IMR-90 (cell line): ENCODE data around the gene RNF40. TPM values are rescaled to one million over a fixed set of nuclear protein-coding genes. Genes with fewer than 3 reads are reported as not detected.

Experiments
- ATAC-seq: fragments of 200-7000 bp; cut with Tn5 transposase; 2 replicates; pipeline ENCODE4 v1.9.1; 2020; ENCODE audit warnings: low read depth, mild to moderate bottlenecking, moderate library complexity
- BruUV-seq: library from RNA; stranded (reverse); fragments of 400-500 nt; replicated peaks from 2 replicates; lab custom pipeline; 2021; lab: Mats Ljungman, UMichigan
- CTCF ChIA-PET: fragments of 300-600 bp; formaldehyde crosslinking; extraction: SDS; loops from one replicate; lab custom pipeline; 2021; ENCODE audit warnings: antibody characterized with exemption; lab: Yijun Ruan, JAX
- POLR2A ChIA-PET: fragments of 300-600 bp; sonication (Branson Sonifier 250); formaldehyde crosslinking; loops from one replicate; lab custom pipeline; 2022; ENCODE audit warnings: antibody characterized with exemption; ENCODE audit not compliant: unreplicated experiment; lab: Charles Lee
- DNase-seq: peaks from one replicate; pipeline ENCODE4 v3.0.0; 2013
- H2AFZ ChIP-seq: replicated peaks from 2 replicates; pipeline ENCODE3; 2013; ENCODE audit warnings: low read length, mild to moderate bottlenecking; ENCODE audit not compliant: poor library complexity
- H2AK5ac ChIP-seq: 2 replicates; pipeline ENCODE4 v1.6.1; 2013; ENCODE audit warnings: low read depth, low read length, inconsistent platforms
- H2AK9ac ChIP-seq: replicated peaks from 2 replicates; pipeline ENCODE3; 2013; ENCODE audit warnings: mild to moderate bottlenecking, low read depth, low read length, moderate library complexity; ENCODE audit not compliant: poor library complexity
- H2BK120ac ChIP-seq: 2 replicates; pipeline ENCODE4 v1.6.1; 2013; ENCODE audit warnings: low read depth, low read length, inconsistent platforms
- H2BK15ac ChIP-seq: 3 replicates; pipeline ENCODE4 v1.6.1; 2013; ENCODE audit warnings: low read depth, low read length, inconsistent platforms
- H2BK20ac ChIP-seq: 2 replicates; pipeline ENCODE4 v1.6.1; 2013; ENCODE audit warnings: low read depth, mild to moderate bottlenecking, inconsistent platforms, low read length, moderate library complexity
- H2BK5ac ChIP-seq: 2 replicates; pipeline ENCODE4 v1.6.1; 2013; ENCODE audit warnings: mild to moderate bottlenecking, low read depth, low read length, inconsistent platforms; ENCODE audit not compliant: poor library complexity, severe bottlenecking
- H3K14ac ChIP-seq: replicated peaks from 2 replicates; pipeline ENCODE4 v1.6.1; 2013; ENCODE audit warnings: low read depth, low read length, inconsistent platforms
- H3K18ac ChIP-seq: 2 replicates; pipeline ENCODE4 v1.6.1; 2013; ENCODE audit warnings: low read depth, low read length, control low read depth
- H3K23ac ChIP-seq: 2 replicates; pipeline ENCODE4 v1.6.1; 2013; ENCODE audit warnings: low read depth, low read length, inconsistent platforms
- H3K27ac ChIP-seq: 2 replicates; pipeline ENCODE4 v1.5.1; 2013; ENCODE audit warnings: mild to moderate bottlenecking, control low read depth, low read length; ENCODE audit not compliant: insufficient read depth
- H3K27me3 ChIP-seq: 2 replicates; pipeline ENCODE4 v1.6.1; 2013; ENCODE audit warnings: low read length; ENCODE audit not compliant: control insufficient read depth, insufficient read depth
- H3K36me3 ChIP-seq: 2 replicates; pipeline ENCODE4 v1.6.1; 2013; ENCODE audit warnings: low read length, mixed read lengths; ENCODE audit not compliant: control insufficient read depth, insufficient read depth
- H3K4ac ChIP-seq: 2 replicates; pipeline ENCODE4 v1.6.1; 2013; ENCODE audit warnings: low read depth, low read length, inconsistent platforms
- H3K4me1 ChIP-seq: 2 replicates; pipeline ENCODE4 v1.6.1; 2013; ENCODE audit warnings: low read length, mixed read lengths; ENCODE audit not compliant: control insufficient read depth, insufficient read depth
- H3K4me2 ChIP-seq: 2 replicates; pipeline ENCODE4 v1.6.1; 2013; ENCODE audit warnings: low read depth, mild to moderate bottlenecking, control low read depth, low read length, moderate library complexity
- H3K4me3 ChIP-seq: 2 replicates; pipeline ENCODE4 v1.5.1; 2013; ENCODE audit warnings: low read depth, mild to moderate bottlenecking, control low read depth, low read length, moderate library complexity; ENCODE audit not compliant: insufficient read depth
- H3K56ac ChIP-seq: 2 replicates; pipeline ENCODE4 v1.6.1; 2013; ENCODE audit warnings: low read length, inconsistent platforms; ENCODE audit not compliant: insufficient read depth; ENCODE audit errors: extremely low read depth
- H3K79me1 ChIP-seq, 2 experiments: 2 replicates each; pipeline ENCODE4 v1.6.1; 2013; ENCODE audit warnings: low read length in 2 of 2, inconsistent platforms in 1 of 2, low read depth in 1 of 2
- H3K9ac ChIP-seq: 2 replicates; pipeline ENCODE4 v1.6.1; 2013; ENCODE audit warnings: low read depth, low read length, control low read depth
- H3K9me1 ChIP-seq: 2 replicates; pipeline ENCODE4 v1.6.1; 2013; ENCODE audit warnings: low read length, inconsistent platforms; ENCODE audit not compliant: insufficient read depth
- H3K9me3 ChIP-seq: 2 replicates; pipeline ENCODE4 v1.6.1; 2013; ENCODE audit warnings: low read length; ENCODE audit not compliant: control insufficient read depth, insufficient read depth
- H4K20me1 ChIP-seq: 2 replicates; pipeline ENCODE4 v1.6.1; 2013; ENCODE audit warnings: low read length, inconsistent platforms; ENCODE audit not compliant: insufficient read depth
- H4K5ac ChIP-seq: 2 replicates; pipeline ENCODE4 v1.6.1; 2013; ENCODE audit warnings: mild to moderate bottlenecking, low read depth, low read length, control low read depth
- H4K8ac ChIP-seq, 2 experiments: 2 replicates each; pipeline ENCODE4 v1.6.1; 2013; ENCODE audit warnings: low read depth in 2 of 2, low read length in 2 of 2, control low read depth in 1 of 2, inconsistent platforms in 1 of 2
- H4K91ac ChIP-seq: 2 replicates; pipeline ENCODE4 v1.6.1; 2013; ENCODE audit warnings: low read depth, low read length, inconsistent platforms; ENCODE audit not compliant: insufficient read depth
- BHLHE40 ChIP-seq: fragments of 150-350 bp; IDR thresholded peaks from 2 replicates; pipeline ENCODE4 v1.6.1; 2016; ENCODE audit warnings: mild to moderate bottlenecking, low read depth, low read length
- CEBPB ChIP-seq: IDR thresholded peaks from 2 replicates; pipeline ENCODE4 v1.6.1; 2012; ENCODE audit warnings: low read depth, low read length, improper control_type of control experiment
- CHD1 ChIP-seq: IDR thresholded peaks from 2 replicates; pipeline ENCODE4 v1.6.1; 2012; ENCODE audit warnings: low read depth, low read length, improper control_type of control experiment
- FOS ChIP-seq: fragments of 150-350 bp; IDR thresholded peaks from 2 replicates; pipeline ENCODE4 v1.6.1; 2016; ENCODE audit warnings: low read depth, low read length
- MAFK ChIP-seq: IDR thresholded peaks from 2 replicates; pipeline ENCODE4 v1.6.1; 2012; ENCODE audit warnings: low read depth, low read length, improper control_type of control experiment
- MAZ ChIP-seq: IDR thresholded peaks from 2 replicates; pipeline ENCODE4 v1.6.1; 2012; ENCODE audit warnings: low read depth, mild to moderate bottlenecking, low read length, improper control_type of control experiment, moderate library complexity, borderline replicate concordance
- MXI1 ChIP-seq: IDR thresholded peaks from 2 replicates; pipeline ENCODE4 v1.6.1; 2012; ENCODE audit warnings: low read depth, mild to moderate bottlenecking, low read length, moderate library complexity, borderline replicate concordance
- NFE2L2 ChIP-seq: fragments of 150-350 bp; IDR thresholded peaks from 2 replicates; pipeline ENCODE4 v1.6.1; 2016; ENCODE audit warnings: low read depth, mild to moderate bottlenecking, low read length
- POLR2A ChIP-seq: IDR thresholded peaks from 2 replicates; pipeline ENCODE4 v1.6.1; 2012; ENCODE audit warnings: mild to moderate bottlenecking, low read depth, low read length
- RAD21 ChIP-seq: IDR thresholded peaks from 2 replicates; pipeline ENCODE4 v1.6.1; 2012; ENCODE audit warnings: low read length, improper control_type of control experiment
- RCOR1 ChIP-seq: IDR thresholded peaks from 2 replicates; pipeline ENCODE4 v1.6.1; 2012; ENCODE audit warnings: mild to moderate bottlenecking, low read length, improper control_type of control experiment; ENCODE audit not compliant: insufficient replicate concordance
- RFX5 ChIP-seq: IDR thresholded peaks from 2 replicates; pipeline ENCODE4 v1.8.0; 2012; ENCODE audit warnings: low read depth, mild to moderate bottlenecking, low read length, moderate library complexity
- SMC3 ChIP-seq: fragments of 150-350 bp; IDR thresholded peaks from 2 replicates; pipeline ENCODE4 v1.6.1; 2016; ENCODE audit warnings: low read depth, mild to moderate bottlenecking, antibody characterized with exemption, low read length, moderate library complexity
- USF2 ChIP-seq: fragments of 150-350 bp; IDR thresholded peaks from 2 replicates; pipeline ENCODE4 v1.6.1; 2017; ENCODE audit warnings: mild to moderate bottlenecking, antibody characterized with exemption, low read length, low read depth
- WGBS, 2 experiments: methylation state at CpG; one replicate each; pipeline versions ENCODE4 v1.1.5 to v1.1.7; 2013; ENCODE audit warnings: missing lambda C conversion rate in 2 of 2; ENCODE audit not compliant: insufficient read length in 1 of 2; ENCODE audit errors: extremely low coverage in 2 of 2; 5-methylcytosine and 5-hydroxymethylcytosine counted together
- dilution Hi-C: fragments of 300-500 bp; cut with HindIII; formaldehyde crosslinking; loops from one replicate; pipeline ENCODE4 v1.14.3; 2018; ENCODE audit warnings: low sequenced_read_pairs; ENCODE audit not compliant: unreplicated experiment
- in situ Hi-C: fragments of 300-500 bp; cut with MboI; formaldehyde crosslinking; loops from 3 replicates; pipeline ENCODE4 v1.14.3; 2019; ENCODE audit warnings: low sequenced_read_pairs, inconsistent platforms, mixed read lengths
- intact Hi-C: fragments of 100-400 bp; cut with micrococcal nuclease; formaldehyde crosslinking; loops from 2 replicates; pipeline ENCODE4 v1.10.0; 2022
- polyA plus RNA-seq, 3 experiments: library from polyadenylated mRNA; depleted of rRNA; stranded (reverse); fragments of >200 nt; gene quantifications; 2 replicates each; pipeline ENCODE4 v1.2.3, GENCODE V29; 2012; ENCODE audit warnings: low replicate concordance in 1 of 3
- total RNA-seq: library from RNA; depleted of rRNA; stranded (reverse); fragments of >200 nt; gene quantifications from 2 replicates; pipeline ENCODE4 v1.2.3, GENCODE V29; 2012
- TF ChIP-seq, protein P1 (sequence below): conservative IDR thresholded peaks from 2 replicates; pipeline ENCODE4 v1.5.1; 2012; ENCODE audit warnings: mild to moderate bottlenecking, low read depth, low read length, improper control_type of control experiment
- TF ChIP-seq, protein P2 (sequence below): fragments of 150-350 bp; IDR thresholded peaks from 2 replicates; pipeline ENCODE4 v1.6.1; 2016; ENCODE audit warnings: low read depth, mild to moderate bottlenecking, low read length, moderate library complexity, borderline replicate concordance

RNF40 gene
- total and polyA plus RNA-seq, 2 of the 4 experiments (the other 2 are of a cell fraction) = 46.7 to 72.4 TPM

- Histone ChIP-seq H4K91ac (no peak overlapping the region), H2AK5ac (no peak overlapping the region), H3K79me1 (peaks cover 24 to 66% of the 10 kb centered on the region in 2 experiments), H3K9me1 (no peaks in the 10 kb centered on the region), H3K27ac (no peak overlapping the region), H4K8ac (no peak overlapping the region), H2BK15ac (no peak overlapping the region), H3K4ac (no peak overlapping the region), H2BK5ac (no peak overlapping the region), H4K5ac (no peak overlapping the region), H3K23ac (no peak overlapping the region), H2AK9ac (peak overlapping the region; percentile 19), H2BK120ac (no peak overlapping the region), H3K14ac (no peak overlapping the region), H3K4me2 (no peak overlapping the region), H3K4me3 (no peak overlapping the region), H3K56ac (no peak overlapping the region), H3K9me3 (no peaks in the 10 kb centered on the region), H3K18ac (no peak overlapping the region), H3K9ac (no peak overlapping the region), H3K27me3 (no peaks in the 10 kb centered on the region), H2BK20ac (no peak overlapping the region), H2AFZ (no peak overlapping the region), H3K4me1 (peaks cover 7% of the 10 kb centered on the region), H3K36me3 (peaks cover 70% of the 10 kb centered on the region), H4K20me1 (peaks cover 18% of the 10 kb centered on the region)
- ATAC-seq = no peak
- whole genome bisulfite sequencing, 2 experiments = 70% methylated on average over 2 of the region's 4 CpGs; no CpG with 5 or more reads in 1 of the 2 experiments
- CTCF ChIA-PET = no interaction called here
- intact Hi-C loops (no loop called here), dilution Hi-C loops (no loop called here), in situ Hi-C loops (no loop called here)
- DNase-seq = no peak
- no TSS peak for BruUV-seq
- TF ChIP-seq MAZ = no peak
- TF ChIP-seq MAFK = no peak
- no peak for TF ChIP-seq RFX5
- TF ChIP-seq, protein P1, sequence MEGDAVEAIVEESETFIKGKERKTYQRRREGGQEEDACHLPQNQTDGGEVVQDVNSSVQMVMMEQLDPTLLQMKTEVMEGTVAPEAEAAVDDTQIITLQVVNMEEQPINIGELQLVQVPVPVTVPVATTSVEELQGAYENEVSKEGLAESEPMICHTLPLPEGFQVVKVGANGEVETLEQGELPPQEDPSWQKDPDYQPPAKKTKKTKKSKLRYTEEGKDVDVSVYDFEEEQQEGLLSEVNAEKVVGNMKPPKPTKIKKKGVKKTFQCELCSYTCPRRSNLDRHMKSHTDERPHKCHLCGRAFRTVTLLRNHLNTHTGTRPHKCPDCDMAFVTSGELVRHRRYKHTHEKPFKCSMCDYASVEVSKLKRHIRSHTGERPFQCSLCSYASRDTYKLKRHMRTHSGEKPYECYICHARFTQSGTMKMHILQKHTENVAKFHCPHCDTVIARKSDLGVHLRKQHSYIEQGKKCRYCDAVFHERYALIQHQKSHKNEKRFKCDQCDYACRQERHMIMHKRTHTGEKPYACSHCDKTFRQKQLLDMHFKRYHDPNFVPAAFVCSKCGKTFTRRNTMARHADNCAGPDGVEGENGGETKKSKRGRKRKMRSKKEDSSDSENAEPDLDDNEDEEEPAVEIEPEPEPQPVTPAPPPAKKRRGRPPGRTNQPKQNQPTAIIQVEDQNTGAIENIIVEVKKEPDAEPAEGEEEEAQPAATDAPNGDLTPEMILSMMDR = no peak
- TF ChIP-seq USF2 = no peak
- TF ChIP-seq NFE2L2 = no peak
- no peak for TF ChIP-seq SMC3
- TF ChIP-seq RAD21 = no peak
- TF ChIP-seq FOS = no peak
- TF ChIP-seq BHLHE40 = no peak
- TF ChIP-seq POLR2A = no peak
- TF ChIP-seq CEBPB = no peak
- no peak for TF ChIP-seq MXI1
- TF ChIP-seq, protein P2, sequence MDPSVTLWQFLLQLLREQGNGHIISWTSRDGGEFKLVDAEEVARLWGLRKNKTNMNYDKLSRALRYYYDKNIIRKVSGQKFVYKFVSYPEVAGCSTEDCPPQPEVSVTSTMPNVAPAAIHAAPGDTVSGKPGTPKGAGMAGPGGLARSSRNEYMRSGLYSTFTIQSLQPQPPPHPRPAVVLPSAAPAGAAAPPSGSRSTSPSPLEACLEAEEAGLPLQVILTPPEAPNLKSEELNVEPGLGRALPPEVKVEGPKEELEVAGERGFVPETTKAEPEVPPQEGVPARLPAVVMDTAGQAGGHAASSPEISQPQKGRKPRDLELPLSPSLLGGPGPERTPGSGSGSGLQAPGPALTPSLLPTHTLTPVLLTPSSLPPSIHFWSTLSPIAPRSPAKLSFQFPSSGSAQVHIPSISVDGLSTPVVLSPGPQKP = no peak
- no peak for TF ChIP-seq CHD1
- no peak for TF ChIP-seq RCOR1
- POLR2A ChIA-PET = no interaction called here
Observed at GRCh38 chr16:30766933-30767284, 4.8 kb downstream of the RNF40 start.
